ENCODE results near the gene RUFY1. TPM values are rescaled to one million over a fixed set of nuclear protein-coding genes. Genes with fewer than 3 reads are reported as not detected.

Gene RUFY1
- total RNA-seq, 1 experiment from 2014 or later, result 63.9 TPM

DNA sequence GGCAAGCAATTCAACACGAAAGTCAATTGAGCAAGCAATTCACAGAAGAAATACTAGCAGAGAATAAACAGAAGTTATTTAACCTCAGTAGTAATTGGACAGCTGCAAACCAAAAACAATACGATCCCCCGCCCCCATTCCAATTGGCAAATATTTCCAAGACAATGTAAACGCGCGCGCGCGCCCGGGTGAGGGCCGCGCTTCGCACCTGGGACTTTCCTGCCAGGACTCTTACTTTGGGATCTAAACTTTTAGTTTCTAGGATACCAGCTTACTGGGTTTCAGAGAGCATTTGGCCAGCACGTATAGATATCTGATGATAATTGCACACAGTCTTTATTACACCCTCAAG lies 8.6 kb downstream of the RUFY1 start:
- Histone ChIP-seq H3K9me3 (ENCODE audit: insufficient read depth, low read depth) (no peaks in the 10 kb centered on the region), H4K20me1 (ENCODE audit: insufficient read depth) (0 out of 2 replicates have a peak, but pooled peaks cover 3% of the 10 kb centered on the region), H3K4me3 (peak overlapping the region; percentile 91), H3K4me2 (peak overlapping the region; percentile 90), H3K9me2 (ENCODE audit: insufficient read depth) (no peaks in the 10 kb centered on the region), H2AFZ (peak overlapping the region; percentile 94), H3K4me1 (replicated peaks; ENCODE audit: insufficient read depth) (peaks cover 14% of the 10 kb centered on the region), H3K79me2 (ENCODE audit: low read depth) (peaks cover 54% of the 10 kb centered on the region), H3K27ac (peak overlapping the region; percentile 78), H3K36me3 (ENCODE audit: low read depth) (peaks cover 29% of the 10 kb centered on the region; the same call in 1 of the 2 replicates), H3K27me3 (ENCODE audit: insufficient read depth, low read depth) (no peaks in the 10 kb centered on the region), H3F3A (ENCODE audit: insufficient read depth, low read depth) (peaks cover 13% of the 10 kb centered on the region; the same call in 1 of the 2 replicates)
- intact Hi-C loops (cut with micrococcal nuclease; ENCODE audit: unreplicated experiment), result loop anchor here (2.0 to 5.0 kb wide), 3 partner anchors 40 to 140 kb away; partner anchors contain the start of genes CANX and HNRNPH1
- peak in 1 of 2 experiments; percentile 45 for DNase-seq
- TF ChIP-seq EZH2 (IDR thresholded peaks at IDR 0.05; ENCODE audit: low read depth), result no peak
- TF ChIP-seq CTCF (conservative IDR thresholded peaks at IDR 0.05), result no peak
- POLR2A ChIA-PET (ENCODE audit: unreplicated experiment), result interaction anchor here (0.5 to 0.9 kb wide), 6 partner anchors 21 to 1405 kb away, joined by 3 to 10 read pairs (median 4); partner anchors contain the start of gene NHP2
- CTCF ChIA-PET, result no interaction called here
- TSS peak; percentile 95 for BruUV-seq (replicated peaks)

DNA sequence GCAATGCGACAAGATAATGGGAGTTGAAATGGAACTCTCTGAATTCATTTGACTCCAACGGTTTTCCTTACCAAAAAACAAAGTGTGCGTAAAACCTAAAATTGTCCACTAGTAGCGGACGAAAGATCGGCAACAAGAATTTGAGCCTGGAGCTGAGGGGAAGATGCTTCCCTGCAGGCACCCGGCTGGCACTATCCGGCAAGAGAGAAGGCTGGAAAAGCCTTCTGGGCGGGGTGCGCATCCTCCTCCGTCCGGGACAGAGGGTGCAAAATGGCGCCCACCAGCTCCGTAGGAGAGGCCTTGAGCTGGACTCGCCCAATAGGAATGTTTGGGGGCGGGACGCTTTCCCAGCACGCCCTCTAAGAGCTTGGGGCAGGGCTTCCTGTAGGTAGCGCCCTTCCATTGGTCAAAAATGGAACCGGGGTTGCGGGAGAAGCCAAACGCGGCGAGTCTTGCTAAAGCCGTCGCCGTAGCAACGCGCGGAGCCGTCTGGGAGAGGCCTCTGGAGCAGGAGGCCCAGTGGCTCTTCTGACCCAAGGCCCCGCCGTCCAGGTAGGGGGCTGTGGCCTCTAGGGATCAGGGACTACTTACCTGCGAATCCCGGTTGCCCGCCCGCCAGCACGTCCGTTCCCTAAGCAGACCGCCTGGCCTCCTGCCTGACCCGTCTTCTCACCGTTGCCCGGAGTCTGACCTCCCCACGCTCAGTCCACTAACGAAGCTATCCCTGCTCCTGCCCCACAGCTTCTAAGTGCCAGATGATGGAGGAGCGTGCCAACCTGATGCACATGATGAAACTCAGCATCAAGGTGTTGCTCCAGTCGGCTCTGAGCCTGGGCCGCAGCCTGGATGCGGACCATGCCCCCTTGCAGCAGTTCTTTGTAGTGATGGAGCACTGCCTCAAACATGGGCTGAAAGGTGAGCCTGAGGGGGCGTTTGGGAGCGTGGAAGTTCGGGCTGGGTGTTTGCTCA lies 9.2 kb downstream of the RUFY1 start:
- Histone ChIP-seq H3K9me2 (ENCODE audit: insufficient read depth) (no peaks in the 10 kb centered on the region), H4K20me1 (ENCODE audit: insufficient read depth) (no peaks in the 10 kb centered on the region), H3K4me2 (peak overlapping the region; percentile 90), H3K27me3 (ENCODE audit: insufficient read depth, low read depth) (no peaks in the 10 kb centered on the region), H3K27ac (peak overlapping the region; percentile 78), H3F3A (ENCODE audit: insufficient read depth, low read depth) (peaks cover 9% of the 10 kb centered on the region; the same call in 1 of the 2 replicates), H3K79me2 (ENCODE audit: low read depth) (peaks cover 48% of the 10 kb centered on the region), H3K9me3 (ENCODE audit: insufficient read depth, low read depth) (no peaks in the 10 kb centered on the region), H3K36me3 (ENCODE audit: low read depth) (peaks cover 30% of the 10 kb centered on the region; the same call in 1 of the 2 replicates), H3K4me3 (peak overlapping the region; percentile 91), H3K4me1 (replicated peaks; ENCODE audit: insufficient read depth) (peaks cover 9% of the 10 kb centered on the region; the same call in 1 of the 2 replicates), H2AFZ (peak overlapping the region; percentile 95)
- DNase-seq, result peak; percentile 96 to 98
- POLR2A ChIA-PET (ENCODE audit: unreplicated experiment), result interaction anchor here (0.5 to 0.9 kb wide), 10 partner anchors 9 to 1406 kb away, joined by 3 to 10 read pairs (median 4); partner anchors contain the start of genes HNRNPH1 and NHP2
- intact Hi-C loops (cut with micrococcal nuclease; ENCODE audit: unreplicated experiment), result loop anchor here (2.0 to 5.0 kb wide), 3 partner anchors 41 to 139 kb away; partner anchors contain the start of genes CANX and HNRNPH1
- no TSS peak for BruUV-seq (replicated peaks)
- TF ChIP-seq EZH2 (IDR thresholded peaks at IDR 0.05; ENCODE audit: low read depth), result no peak
- TF ChIP-seq CTCF (conservative IDR thresholded peaks at IDR 0.05), result no peak
- CTCF ChIA-PET, result no interaction called here

DNA sequence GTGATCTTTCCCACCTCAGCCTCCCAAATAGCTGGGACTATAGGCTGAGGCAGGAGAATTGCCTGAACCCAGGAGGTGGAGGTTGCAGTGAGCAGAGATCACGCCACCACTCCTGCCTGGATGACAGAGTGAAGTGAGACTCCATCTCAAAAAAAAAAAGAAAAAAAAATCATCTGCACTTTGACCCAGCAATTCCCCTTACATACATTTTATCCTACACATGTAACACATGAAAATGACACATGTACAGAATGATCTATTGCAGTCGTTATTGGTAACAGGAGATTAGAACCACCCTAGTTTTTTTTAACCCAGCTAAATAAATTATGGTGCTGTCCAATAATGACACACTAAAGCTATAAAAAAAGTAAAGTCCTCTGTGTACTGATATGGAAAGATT lies 14.2 kb downstream of the RUFY1 start:
- ChIA-PET CTCF (no interaction called here), POLR2A (ENCODE audit: unreplicated experiment) (interaction anchor here (0.5 kb wide), 1 partner anchor 59 kb away, joined by 5 read pairs; the partner anchor contains the start of gene HNRNPH1)
- H3F3A ChIP-seq (ENCODE audit: insufficient read depth, low read depth), result no peaks in the 10 kb centered on the region
- H3K27ac ChIP-seq, result no peak overlapping the region
- no TSS peak for BruUV-seq (replicated peaks)
- no peak overlapping the region for H2AFZ ChIP-seq
- H3K4me1 ChIP-seq (replicated peaks; ENCODE audit: insufficient read depth), result no peaks in the 10 kb centered on the region
- peaks cover 12% of the 10 kb centered on the region for H3K79me2 ChIP-seq (ENCODE audit: low read depth)
- H3K9me2 ChIP-seq (ENCODE audit: insufficient read depth), result no peaks in the 10 kb centered on the region
- no peaks in the 10 kb centered on the region for H3K9me3 ChIP-seq (ENCODE audit: insufficient read depth, low read depth)
- H3K4me2 ChIP-seq, result no peak overlapping the region
- no peak for DNase-seq
- H3K36me3 ChIP-seq (ENCODE audit: low read depth), result peaks cover 33% of the 10 kb centered on the region
- intact Hi-C loops (cut with micrococcal nuclease; ENCODE audit: unreplicated experiment), result no loop called here
- no peak overlapping the region for H3K4me3 ChIP-seq
- no peaks in the 10 kb centered on the region; the same call in 1 of the 2 replicates for H4K20me1 ChIP-seq (ENCODE audit: insufficient read depth)
- TF ChIP-seq CTCF (conservative IDR thresholded peaks at IDR 0.05) (no peak), EZH2 (IDR thresholded peaks at IDR 0.05; ENCODE audit: low read depth) (no peak)
- H3K27me3 ChIP-seq (ENCODE audit: insufficient read depth, low read depth), result no peaks in the 10 kb centered on the region

All from PC-9 (cell line).